ENCODE results near the gene TSPAN31. TPM values are rescaled to one million over a fixed set of nuclear protein-coding genes. Genes with fewer than 3 reads are reported as not detected.

Gene TSPAN31
- total and polyA plus RNA-seq, 2 of the 8 experiments (the other 6 are each of a cell fraction or from before 2014, with no cell fraction given): 15.8 to 31.4 TPM

DNA sequence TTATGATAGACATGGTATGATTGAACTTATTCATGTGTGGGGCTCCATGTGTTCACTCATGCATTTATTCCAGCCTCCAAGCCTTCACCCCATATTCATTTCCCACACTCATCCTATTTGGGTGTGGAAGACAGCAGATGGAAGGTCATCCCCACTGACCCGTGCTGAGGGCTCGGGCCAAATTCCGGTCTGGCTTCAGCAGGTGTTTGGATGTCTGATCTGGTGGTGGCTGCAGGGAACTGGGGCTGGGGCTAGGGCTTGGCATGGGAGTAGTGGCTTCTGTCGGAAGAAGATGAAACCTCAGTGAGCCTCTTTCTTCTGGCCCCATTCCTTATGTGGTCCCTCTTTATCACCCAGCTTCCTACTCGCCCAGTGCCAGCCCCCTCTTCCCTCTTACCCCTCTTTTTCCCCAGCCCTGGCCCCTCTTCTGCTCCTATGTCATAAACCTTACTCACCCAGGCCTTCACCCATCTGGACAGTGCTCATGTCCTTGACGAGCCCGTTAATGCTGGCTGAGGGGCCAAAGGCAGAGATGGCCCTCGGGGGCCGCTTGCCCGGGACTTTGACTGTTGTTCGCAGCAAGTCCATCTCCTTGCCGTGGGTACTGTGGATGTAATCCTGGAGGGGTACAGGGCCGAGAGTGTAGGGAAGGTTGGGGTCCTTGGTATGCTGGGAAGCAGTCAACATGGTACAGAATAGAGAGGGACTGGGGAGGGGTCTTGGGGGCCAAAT lies 14.3 kb upstream of the TSPAN31 start:
- Histone ChIP-seq H3K4ac (replicated peaks; ENCODE audit: insufficient read length, low read depth, low read length) (no peak overlapping the region), H3K56ac (replicated peaks; ENCODE audit: insufficient read length, low read depth, low read length) (no peak overlapping the region), H2BK12ac (ENCODE audit: low read depth, low read length) (no peak overlapping the region), H4K8ac (ENCODE audit: extremely low read depth, insufficient read depth, low read length) (no peak overlapping the region), H3K14ac (ENCODE audit: insufficient read length) (no peak overlapping the region), H2BK15ac (ENCODE audit: low read length) (no peak overlapping the region), H3K79me2 (ENCODE audit: control insufficient read depth in 1 of 2, insufficient read depth in 2 of 2, low read length in 2 of 2) (no peaks in the 10 kb centered on the region), H3K27me3 (replicated peaks in 1 of 4; ENCODE audit: control insufficient read depth in 3 of 4, extremely low read depth in 1 of 4, insufficient read depth in 3 of 4, low read length in 3 of 4) (peaks cover 34 to 94% (median 79%) of the 10 kb centered on the region in 4 experiments), H2AK5ac (ENCODE audit: low read depth, low read length) (no peak overlapping the region), H3K9me3 (ENCODE audit: insufficient read depth in 2 of 2, low read depth in 1 of 2, low read length in 1 of 2) (no peaks in the 10 kb centered on the region), H3K4me3 (ENCODE audit: extremely low read depth in 1 of 4, insufficient read depth in 2 of 4, low read depth in 3 of 4, low read length in 4 of 4) (no peak overlapping the region), H3K4me2 (ENCODE audit: insufficient read depth in 1 of 2, low read depth in 2 of 2, low read length in 2 of 2) (no peak overlapping the region), H2BK120ac (replicated peaks; ENCODE audit: low read depth, low read length) (no peak overlapping the region), H2BK5ac (ENCODE audit: low read depth, low read length) (no peak overlapping the region), H3K79me1 (ENCODE audit: low read depth, low read length) (no peaks in the 10 kb centered on the region), H4K5ac (ENCODE audit: insufficient read length, low read depth, low read length) (no peak overlapping the region), H2AFZ (ENCODE audit: low read length) (no peak overlapping the region), H3K36me3 (ENCODE audit: control insufficient read depth in 2 of 4, insufficient read depth in 4 of 4, low read length in 3 of 4) (no peaks in the 10 kb centered on the region), H3K18ac (ENCODE audit: extremely low read depth, low read length) (no peak overlapping the region), H4K91ac (replicated peaks; ENCODE audit: insufficient read length, low read length) (no peak overlapping the region), H2BK20ac (ENCODE audit: low read length) (no peak overlapping the region), H4K20me1 (replicated peaks in 1 of 2; ENCODE audit: control insufficient read depth in 1 of 2, insufficient read depth in 2 of 2, low read length in 2 of 2) (peaks cover 2 to 14% of the 10 kb centered on the region in 2 experiments), H3K27ac (ENCODE audit: low read depth, low read length) (no peak overlapping the region), H3K23me2 (ENCODE audit: low read depth, low read length) (peaks cover 12% of the 10 kb centered on the region; the same call in 1 of the 2 replicates), H3K23ac (ENCODE audit: insufficient read length) (no peak overlapping the region), H3K4me1 (replicated peaks in 1 of 4; ENCODE audit: control insufficient read depth in 3 of 4, insufficient read depth in 4 of 4, low read length in 3 of 4) (peaks cover 4 to 25% (median 15%) of the 10 kb centered on the region in 4 experiments; a peak in 6 of 7 replicates), H3K9ac (replicated peaks in 1 of 4; ENCODE audit: extremely low read depth in 1 of 4, low read depth in 3 of 4, low read length in 3 of 4) (no peak overlapping the region)
- FAIRE-seq (no peak), DNase-seq (ENCODE audit: low read depth in 1 of 2, low spot score in 2 of 2) (no peak)
- CTCF ChIA-PET (ENCODE audit: partially characterized antibody): interaction anchor here (1.2 to 2.3 kb wide), 2 partner anchors 98 to 148 kb away, joined by 3 to 9 read pairs; no protein-coding TSS in a partner anchor
- WGBS, 2 experiments (ENCODE audit: extremely low coverage in 1 of 2, insufficient coverage in 1 of 2, insufficient read length in 1 of 2, insufficient replicate concordance in 2 of 2, low coverage in 1 of 2, low lambda C conversion rate in 2 of 2, missing lambda C conversion rate in 1 of 2): 91% methylated on average over 13 of the region's 13 CpGs; no CpG with 5 or more reads in 1 of the 2 experiments
- POLR2A ChIA-PET (ENCODE audit: partially characterized antibody): interaction anchor here (1.1 to 3.4 kb wide), 2 partner anchors 15 to 88 kb away, joined by 3 to 10 read pairs; partner anchors contain the start of gene TSPAN31
- TF ChIP-seq HDAC6 (IDR thresholded peaks at IDR 0.05; ENCODE audit: low read depth, low read length) (no peak), EP300 (IDR thresholded peaks at IDR 0.05; ENCODE audit: borderline replicate concordance in 1 of 2, low read depth in 2 of 2, low read length in 2 of 2) (no peak), CEBPB (IDR thresholded peaks at IDR 0.05; ENCODE audit: low read depth, low read length) (no peak), YY1 (IDR thresholded peaks at IDR 0.05; ENCODE audit: low read depth, low read length) (no peak), RFX5 (IDR thresholded peaks at IDR 0.05; ENCODE audit: borderline replicate concordance, low read depth, low read length) (no peak), KDM4A (IDR thresholded peaks at IDR 0.05; ENCODE audit: low read depth, low read length, severe bottlenecking) (no peak), CTBP2 (IDR thresholded peaks at IDR 0.05; ENCODE audit: borderline replicate concordance, insufficient read depth, insufficient read length, low read length) (no peak), FOSL1 (IDR thresholded peaks at IDR 0.05; ENCODE audit: insufficient read depth, low read depth, low read length) (no peak), USF2 (IDR thresholded peaks at IDR 0.05; ENCODE audit: low read length) (no peak), SP2 (IDR thresholded peaks at IDR 0.05; ENCODE audit: low read length) (no peak), MAFK (IDR thresholded peaks at IDR 0.05; ENCODE audit: low read depth, low read length) (no peak)

Data from H1 (cell line).